ENCODE results near the gene BAMBI. TPM values are rescaled to one million over a fixed set of nuclear protein-coding genes. Genes with fewer than 3 reads are reported as not detected.

BAMBI gene
- total RNA-seq, 1 experiment from 2014 or later = 4.0 TPM

GRCh38 chr10:28692050-28692449, 14.7 kb downstream of the BAMBI start:
- DNase-seq (ENCODE audit: extremely low read depth, low read depth) = no peak

- no peak for DNase-seq (ENCODE audit: extremely low read depth, low read depth)
These were observed 17.2 kb downstream of the BAMBI start for GRCh38 chr10:28694530-28694929.

- no peak for DNase-seq (ENCODE audit: extremely low read depth, low read depth)
These were observed 20.8 kb downstream of the BAMBI start for GRCh38 chr10:28698075-28698474.

GRCh38 chr10:28704464-28705161, 27.3 kb downstream of the BAMBI start:
- no peak for DNase-seq (ENCODE audit: extremely low read depth, low read depth)

- no peak for DNase-seq (ENCODE audit: extremely low read depth, low read depth)
These were observed 28.2 kb downstream of the BAMBI start for GRCh38 chr10:28705472-28705871.

- no peak for DNase-seq (ENCODE audit: extremely low read depth, low read depth)
These were observed 31.8 kb downstream of the BAMBI start for GRCh38 chr10:28709001-28709710.

GRCh38 chr10:28710202-28710886, 33.0 kb downstream of the BAMBI start:
- no peak for DNase-seq (ENCODE audit: extremely low read depth, low read depth)

GRCh38 chr10:28711041-28711440, 33.7 kb downstream of the BAMBI start:
- DNase-seq (ENCODE audit: extremely low read depth, low read depth) = no peak

- no peak for DNase-seq (ENCODE audit: extremely low read depth, low read depth)
These were observed 34.5 kb downstream of the BAMBI start for GRCh38 chr10:28711776-28712175.

- DNase-seq (ENCODE audit: extremely low read depth, low read depth) = no peak
These were observed 36.5 kb downstream of the BAMBI start for GRCh38 chr10:28713626-28714352.

GRCh38 chr10:28714401-28715053, 37.2 kb downstream of the BAMBI start:
- no peak for DNase-seq (ENCODE audit: extremely low read depth, low read depth)

GRCh38 chr10:28715246-28715645, 37.9 kb downstream of the BAMBI start:
- no peak for DNase-seq (ENCODE audit: extremely low read depth, low read depth)

- DNase-seq (ENCODE audit: extremely low read depth, low read depth) = no peak
These were observed 38.4 kb downstream of the BAMBI start for GRCh38 chr10:28715757-28716156.

- no peak for DNase-seq (ENCODE audit: extremely low read depth, low read depth)
These were observed 39.4 kb downstream of the BAMBI start for GRCh38 chr10:28716748-28717147.

GRCh38 chr10:28717656-28718201, 40.4 kb downstream of the BAMBI start:
- no peak for DNase-seq (ENCODE audit: extremely low read depth, low read depth)

- peak; percentile 38 for DNase-seq (ENCODE audit: extremely low read depth, low read depth)
These were observed 42.6 kb downstream of the BAMBI start for GRCh38 chr10:28719789-28720436.

- DNase-seq (ENCODE audit: extremely low read depth, low read depth) = no peak
These were observed 44.1 kb downstream of the BAMBI start for GRCh38 chr10:28721318-28721951.

GRCh38 chr10:28722065-28722803, 44.9 kb downstream of the BAMBI start:
- no peak for DNase-seq (ENCODE audit: extremely low read depth, low read depth)

GRCh38 chr10:28728366-28728765, 51.0 kb downstream of the BAMBI start:
- DNase-seq (ENCODE audit: extremely low read depth, low read depth) = no peak
